OCI-LY1 (cell line): ENCODE data around the gene CYB561.

Experiments
- EZH2 ChIP-seq: fragments of 200-600 bp; sonication (generic), shearing (Covaris generic); IDR thresholded peaks from 2 replicates; pipeline ENCODE4 v1.8.0; 2017; ENCODE audit warnings: borderline replicate concordance, mixed run types, mild to moderate bottlenecking, antibody characterized with exemption, low read length, moderate library complexity, mixed read lengths
- TF ChIP-seq, protein P1 (sequence below): fragments of 200-600 bp; sonication (generic), shearing (Covaris generic); IDR thresholded peaks from 2 replicates; pipeline ENCODE4 v1.5.1; 2017; ENCODE audit warnings: mild to moderate bottlenecking, antibody characterized with exemption, low read length, moderate library complexity, mixed read lengths

- TF ChIP-seq, protein P1, sequence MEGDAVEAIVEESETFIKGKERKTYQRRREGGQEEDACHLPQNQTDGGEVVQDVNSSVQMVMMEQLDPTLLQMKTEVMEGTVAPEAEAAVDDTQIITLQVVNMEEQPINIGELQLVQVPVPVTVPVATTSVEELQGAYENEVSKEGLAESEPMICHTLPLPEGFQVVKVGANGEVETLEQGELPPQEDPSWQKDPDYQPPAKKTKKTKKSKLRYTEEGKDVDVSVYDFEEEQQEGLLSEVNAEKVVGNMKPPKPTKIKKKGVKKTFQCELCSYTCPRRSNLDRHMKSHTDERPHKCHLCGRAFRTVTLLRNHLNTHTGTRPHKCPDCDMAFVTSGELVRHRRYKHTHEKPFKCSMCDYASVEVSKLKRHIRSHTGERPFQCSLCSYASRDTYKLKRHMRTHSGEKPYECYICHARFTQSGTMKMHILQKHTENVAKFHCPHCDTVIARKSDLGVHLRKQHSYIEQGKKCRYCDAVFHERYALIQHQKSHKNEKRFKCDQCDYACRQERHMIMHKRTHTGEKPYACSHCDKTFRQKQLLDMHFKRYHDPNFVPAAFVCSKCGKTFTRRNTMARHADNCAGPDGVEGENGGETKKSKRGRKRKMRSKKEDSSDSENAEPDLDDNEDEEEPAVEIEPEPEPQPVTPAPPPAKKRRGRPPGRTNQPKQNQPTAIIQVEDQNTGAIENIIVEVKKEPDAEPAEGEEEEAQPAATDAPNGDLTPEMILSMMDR, result no peak
- no peak for TF ChIP-seq EZH2
Observed at GRCh38 chr17:63399316-63399715, 46.8 kb downstream of the CYB561 start.
